Omental fat pad (tissue), 4 donors: ENCODE measurements around the gene FHOD3. TPM values are rescaled to one million over a fixed set of nuclear protein-coding genes. Genes with fewer than 3 reads are reported as not detected.

Experiments
- ATAC-seq: fragments of 150-250 bp; one replicate; pipeline ENCODE4 v1.9.1; 2016; ENCODE audit warnings: mild to moderate bottlenecking, moderate library complexity; ENCODE audit not compliant: low FRiP score
- DNase-seq: peaks from one replicate; pipeline ENCODE4 v3.0.0-alpha.2; 2019; ENCODE audit warnings: low spot score
- total RNA-seq, 4 donors: library from RNA; depleted of rRNA; stranded (reverse); fragments of >200 nt; gene quantifications; one replicate each; pipeline ENCODE4 v1.1.0, GENCODE V29; 2016
- TF ChIP-seq, protein P1 (sequence below), 3 donors: fragments of 450-650 bp; IDR thresholded peaks; one replicate each; pipeline ENCODE4 v1.5.1; 2016 to 2017; ENCODE audit warnings: antibody characterized with exemption in 3 of 3, mild to moderate bottlenecking in 3 of 3, moderate library complexity in 2 of 3

Gene FHOD3
- total RNA-seq, 4 donors from 2014 or later: 0.96 to 3.8 (median 2.3) TPM

DNA sequence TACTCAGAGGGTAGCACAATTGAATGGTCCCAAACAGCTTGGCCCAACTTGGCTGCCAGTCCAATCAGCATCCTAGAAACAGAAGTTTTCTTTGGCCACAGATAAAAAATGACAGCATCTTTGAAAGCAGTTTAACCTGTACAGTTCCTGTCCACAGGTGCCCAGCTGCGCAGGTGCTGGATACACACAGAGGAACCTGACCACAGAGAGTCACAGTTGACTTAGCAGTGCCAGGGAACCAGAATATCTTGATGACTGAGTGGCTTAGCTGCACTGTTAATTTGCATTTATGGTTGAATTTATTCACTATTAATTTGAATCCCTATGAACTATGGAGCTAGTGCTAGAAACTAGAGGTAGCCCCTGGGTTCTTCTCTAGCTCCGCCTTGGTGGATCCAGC lies 437.6 kb downstream of the FHOD3 start:
- TF ChIP-seq, protein P1, sequence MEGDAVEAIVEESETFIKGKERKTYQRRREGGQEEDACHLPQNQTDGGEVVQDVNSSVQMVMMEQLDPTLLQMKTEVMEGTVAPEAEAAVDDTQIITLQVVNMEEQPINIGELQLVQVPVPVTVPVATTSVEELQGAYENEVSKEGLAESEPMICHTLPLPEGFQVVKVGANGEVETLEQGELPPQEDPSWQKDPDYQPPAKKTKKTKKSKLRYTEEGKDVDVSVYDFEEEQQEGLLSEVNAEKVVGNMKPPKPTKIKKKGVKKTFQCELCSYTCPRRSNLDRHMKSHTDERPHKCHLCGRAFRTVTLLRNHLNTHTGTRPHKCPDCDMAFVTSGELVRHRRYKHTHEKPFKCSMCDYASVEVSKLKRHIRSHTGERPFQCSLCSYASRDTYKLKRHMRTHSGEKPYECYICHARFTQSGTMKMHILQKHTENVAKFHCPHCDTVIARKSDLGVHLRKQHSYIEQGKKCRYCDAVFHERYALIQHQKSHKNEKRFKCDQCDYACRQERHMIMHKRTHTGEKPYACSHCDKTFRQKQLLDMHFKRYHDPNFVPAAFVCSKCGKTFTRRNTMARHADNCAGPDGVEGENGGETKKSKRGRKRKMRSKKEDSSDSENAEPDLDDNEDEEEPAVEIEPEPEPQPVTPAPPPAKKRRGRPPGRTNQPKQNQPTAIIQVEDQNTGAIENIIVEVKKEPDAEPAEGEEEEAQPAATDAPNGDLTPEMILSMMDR (IDR thresholded peaks at IDR 0.05): no peak
- no peak for ATAC-seq

DNA sequence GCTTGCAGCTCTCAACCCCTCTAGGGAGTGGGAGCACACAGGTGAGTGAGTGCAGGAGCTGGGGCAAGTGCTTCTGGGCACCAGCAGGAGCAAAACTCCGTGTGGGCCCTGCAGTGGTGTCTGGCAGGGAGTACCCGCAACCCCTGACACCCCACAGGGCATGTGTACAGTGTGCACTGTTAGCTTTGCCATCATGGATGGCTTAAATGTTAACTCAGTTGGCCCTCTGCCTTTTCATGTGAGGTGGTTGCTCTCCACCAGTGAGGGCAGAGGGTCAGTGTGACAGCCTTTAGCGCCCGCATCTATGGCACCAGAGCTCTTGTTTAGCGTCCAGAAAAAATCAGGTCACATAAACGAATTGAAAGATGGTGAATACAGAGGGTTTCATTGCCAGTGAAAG lies 438.6 kb downstream of the FHOD3 start:
- DNase-seq: no peak
- TF ChIP-seq, protein P1 (IDR thresholded peaks at IDR 0.05): no peak
- ATAC-seq: no peak

More for the DNA sequence above, 437.6 kb downstream of the FHOD3 start:
- DNase-seq: no peak

GRCh38 chr18:36737316-36737715 lies 439.8 kb downstream of the FHOD3 start:
- ATAC-seq (no peak), DNase-seq (no peak)
- TF ChIP-seq, protein P1 (IDR thresholded peaks at IDR 0.05): no peak

DNA sequence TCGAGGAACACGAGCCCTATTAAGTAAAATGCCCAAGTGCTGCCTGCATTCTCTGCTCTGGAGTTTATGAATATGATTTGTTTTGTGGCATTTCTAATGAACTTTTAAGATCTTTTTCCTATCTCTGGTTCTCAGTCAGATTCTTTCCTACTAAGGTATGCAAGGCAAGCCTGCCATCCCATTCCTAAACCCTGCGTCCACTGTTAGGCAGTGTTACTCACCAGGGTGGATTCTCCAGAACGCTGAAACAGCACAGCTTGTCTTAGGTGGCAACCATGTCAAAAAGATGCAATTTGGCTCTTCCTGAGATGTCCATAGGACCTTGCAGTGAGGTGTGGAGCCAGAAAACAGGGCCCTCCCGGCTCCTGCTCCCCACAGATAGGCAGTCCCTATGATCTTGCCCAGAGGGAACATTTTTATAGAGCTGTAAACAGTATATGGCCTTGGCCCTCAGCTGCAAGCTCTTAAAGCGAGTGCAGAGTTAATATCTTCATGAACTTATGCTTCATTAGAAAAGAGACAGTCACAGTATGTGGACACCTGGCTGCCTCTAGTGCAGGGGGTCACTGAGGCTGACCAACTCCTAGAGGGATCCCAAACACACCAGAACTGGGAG lies 446.9 kb downstream of the FHOD3 start:
- DNase-seq (no peak), ATAC-seq (no peak)
- TF ChIP-seq, protein P1 (IDR thresholded peaks at IDR 0.05): no peak

- TF ChIP-seq, protein P1 (IDR thresholded peaks at IDR 0.05): no peak
- DNase-seq (no peak), ATAC-seq (no peak)
These were observed 447.9 kb downstream of the FHOD3 start for GRCh38 chr18:36745219-36745975.

DNA sequence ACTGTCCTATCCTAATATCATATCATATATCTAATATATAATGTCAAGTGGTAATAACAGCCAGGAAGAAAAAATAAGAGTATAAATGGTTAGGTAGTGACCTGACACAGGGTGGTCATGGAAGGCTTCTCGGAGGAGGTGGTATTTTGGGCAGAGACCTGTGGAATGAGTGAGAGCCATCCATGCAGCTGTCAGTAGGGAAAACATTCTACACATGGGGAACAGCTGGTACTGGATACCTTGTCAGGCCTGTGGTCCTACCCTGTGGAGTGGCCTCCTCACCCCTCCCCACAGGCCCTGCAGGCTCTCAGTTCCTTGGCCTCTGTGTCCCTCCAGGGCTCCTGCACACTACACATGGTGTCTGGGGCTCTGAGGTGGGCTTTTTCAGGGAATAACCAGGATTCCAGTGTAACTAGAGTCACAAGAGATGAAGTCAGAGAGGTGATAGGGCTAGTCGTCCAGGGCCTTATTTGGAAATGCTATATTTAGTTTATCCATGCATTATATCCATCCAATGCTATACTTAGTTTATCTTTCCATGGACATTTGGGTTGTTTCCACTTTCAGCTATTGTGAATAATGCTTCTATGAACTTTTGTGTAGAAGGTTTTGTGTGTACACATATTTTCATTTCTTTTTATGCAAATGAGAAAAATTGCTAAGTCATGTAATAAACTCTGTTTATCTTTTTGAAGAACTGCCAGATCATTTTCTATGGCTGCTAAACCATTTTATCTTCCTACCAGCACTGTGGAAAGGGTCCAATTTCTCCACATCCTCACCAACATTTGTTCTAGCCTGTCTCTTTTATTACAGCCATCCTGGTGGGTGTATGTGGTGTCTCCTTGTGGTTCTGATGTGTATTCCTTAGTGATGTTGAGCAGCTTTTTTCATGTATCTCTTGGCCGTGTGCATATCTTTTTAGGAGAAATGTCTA lies 455.7 kb downstream of the FHOD3 start:
- TF ChIP-seq, protein P1 (IDR thresholded peaks at IDR 0.05): no peak
- ATAC-seq (no peak), DNase-seq (no peak)
